PC-9 (cell line): ENCODE results near the gene ZNF777. TPM values are rescaled to one million over a fixed set of nuclear protein-coding genes. Genes with fewer than 3 reads are reported as not detected.

Source experiments
- BruUV-seq: library from RNA; stranded (reverse); fragments of 400-500 nt; replicated peaks from 2 replicates; lab custom pipeline; 2021; lab: Mats Ljungman, UMichigan
- CTCF ChIA-PET: fragments of 300-600 bp; sonication (Branson Sonifier 250); formaldehyde crosslinking; loops from one replicate; lab custom pipeline; 2022; ENCODE audit warnings: antibody characterized with exemption; lab: Charles Lee
- POLR2A ChIA-PET: fragments of 300-600 bp; sonication (Branson Sonifier 250); formaldehyde crosslinking; loops from one replicate; lab custom pipeline; 2022; ENCODE audit warnings: antibody characterized with exemption; ENCODE audit not compliant: unreplicated experiment; lab: Charles Lee
- DNase-seq, 2 experiments: peaks; one replicate each; pipeline versions ENCODE4 v3.0.0 to v3.0.0-alpha.2; 2015 to 2022; ENCODE audit warnings: mixed read lengths in 1 of 2
- H2AFZ ChIP-seq: fragments of 200-600 bp; sonication (generic); 2 replicates; pipeline ENCODE4 v1.8.1; 2017; ENCODE audit warnings: antibody characterized with exemption
- H3F3A ChIP-seq: fragments of 200-600 bp; sonication (generic); 2 replicates; pipeline ENCODE4 v1.8.1; 2017; ENCODE audit warnings: antibody characterized with exemption, mild to moderate bottlenecking, low read depth; ENCODE audit not compliant: insufficient read depth
- H3K27ac ChIP-seq: fragments of 200-600 bp; sonication (generic); 2 replicates; pipeline ENCODE4 v1.6.1; 2016; ENCODE audit warnings: mixed run types
- H3K27me3 ChIP-seq: fragments of 200-600 bp; sonication (generic); 2 replicates; pipeline ENCODE4 v1.6.1; 2016; ENCODE audit warnings: low read depth, mixed run types; ENCODE audit not compliant: insufficient read depth
- H3K36me3 ChIP-seq: fragments of 200-600 bp; sonication (generic); 2 replicates; pipeline ENCODE4 v1.6.1; 2016; ENCODE audit warnings: low read depth, mixed run types
- H3K4me1 ChIP-seq: fragments of 200-600 bp; sonication (generic); replicated peaks from 2 replicates; pipeline ENCODE4 v1.6.1; 2016; ENCODE audit warnings: mixed run types; ENCODE audit not compliant: insufficient read depth
- H3K4me2 ChIP-seq: fragments of 200-600 bp; sonication (generic); 2 replicates; pipeline ENCODE4 v1.6.1; 2017; ENCODE audit warnings: mixed run types
- H3K4me3 ChIP-seq: fragments of 200-600 bp; sonication (generic); 2 replicates; pipeline ENCODE4 v1.6.1; 2016; ENCODE audit warnings: mixed run types
- H3K79me2 ChIP-seq: fragments of 200-600 bp; sonication (generic); 2 replicates; pipeline ENCODE4 v1.6.1; 2017; ENCODE audit warnings: low read depth, mixed run types
- H3K9me2 ChIP-seq: fragments of 200-600 bp; sonication (generic); 2 replicates; pipeline ENCODE4 v1.8.1; 2017; ENCODE audit warnings: mild to moderate bottlenecking; ENCODE audit not compliant: insufficient read depth
- H3K9me3 ChIP-seq: fragments of 200-600 bp; sonication (generic); 2 replicates; pipeline ENCODE4 v1.8.1; 2016; ENCODE audit warnings: low read depth; ENCODE audit not compliant: insufficient read depth
- H4K20me1 ChIP-seq: fragments of 200-600 bp; sonication (generic); 2 replicates; pipeline ENCODE4 v1.8.1; 2017; ENCODE audit not compliant: insufficient read depth
- EZH2 ChIP-seq: fragments of 200-600 bp; sonication (generic); IDR thresholded peaks from 2 replicates; pipeline ENCODE4 v1.8.0; 2017; ENCODE audit warnings: antibody characterized with exemption, low read depth
- intact Hi-C: fragments of 100-400 bp; cut with micrococcal nuclease; formaldehyde crosslinking; loops from one replicate; pipeline ENCODE4 v1.10.0; 2022; ENCODE audit not compliant: unreplicated experiment
- total RNA-seq: library from RNA; stranded (reverse); gene quantifications from 2 replicates; pipeline ENCODE4 v1.2.3, GENCODE V29; 2021
- TF ChIP-seq, protein P1 (sequence below): fragments of 200-600 bp; sonication (generic); conservative IDR thresholded peaks from 2 replicates; pipeline ENCODE4 v1.6.1; 2017; ENCODE audit warnings: mixed run types, antibody characterized with exemption, mild to moderate bottlenecking, moderate library complexity

Gene ZNF777
- total RNA-seq, 1 experiment from 2014 or later, result 13.3 TPM

DNA sequence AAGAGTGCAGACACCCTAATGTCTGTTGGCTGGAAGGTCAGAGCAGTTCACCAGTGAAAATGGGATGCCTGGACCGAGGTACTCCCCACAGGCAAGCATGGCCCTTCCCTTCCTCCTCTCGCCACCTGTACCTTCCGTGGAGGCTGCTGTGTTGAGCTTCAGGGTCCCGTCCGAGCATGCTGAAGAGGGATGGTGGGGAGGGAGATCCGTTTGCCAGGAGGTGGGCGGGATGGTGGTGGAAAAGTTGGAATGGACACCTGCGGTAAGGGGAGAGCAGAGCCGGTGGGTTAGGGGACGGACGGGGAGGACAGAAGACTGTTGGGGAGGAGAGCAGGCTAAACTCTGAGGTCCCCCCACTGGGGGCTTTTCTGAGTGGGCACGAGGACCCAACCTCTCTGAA is 15.9 kb upstream of the ZNF777 start:
- Histone ChIP-seq H3K4me2 (no peak overlapping the region), H3K27me3 (no peaks in the 10 kb centered on the region), H3K9me3 (no peaks in the 10 kb centered on the region), H3F3A (no peaks in the 10 kb centered on the region), H3K4me1 (no peaks in the 10 kb centered on the region), H4K20me1 (0 out of 2 replicates have a peak, but pooled peaks cover 7% of the 10 kb centered on the region), H3K9me2 (no peaks in the 10 kb centered on the region), H3K4me3 (no peak overlapping the region), H3K79me2 (no peaks in the 10 kb centered on the region), H2AFZ (no peak overlapping the region), H3K27ac (no peak overlapping the region), H3K36me3 (no peaks in the 10 kb centered on the region)
- POLR2A ChIA-PET, result no interaction called here
- CTCF ChIA-PET, result no interaction called here
- no peak for DNase-seq
- intact Hi-C loops, result no loop called here
- TF ChIP-seq, protein P1, sequence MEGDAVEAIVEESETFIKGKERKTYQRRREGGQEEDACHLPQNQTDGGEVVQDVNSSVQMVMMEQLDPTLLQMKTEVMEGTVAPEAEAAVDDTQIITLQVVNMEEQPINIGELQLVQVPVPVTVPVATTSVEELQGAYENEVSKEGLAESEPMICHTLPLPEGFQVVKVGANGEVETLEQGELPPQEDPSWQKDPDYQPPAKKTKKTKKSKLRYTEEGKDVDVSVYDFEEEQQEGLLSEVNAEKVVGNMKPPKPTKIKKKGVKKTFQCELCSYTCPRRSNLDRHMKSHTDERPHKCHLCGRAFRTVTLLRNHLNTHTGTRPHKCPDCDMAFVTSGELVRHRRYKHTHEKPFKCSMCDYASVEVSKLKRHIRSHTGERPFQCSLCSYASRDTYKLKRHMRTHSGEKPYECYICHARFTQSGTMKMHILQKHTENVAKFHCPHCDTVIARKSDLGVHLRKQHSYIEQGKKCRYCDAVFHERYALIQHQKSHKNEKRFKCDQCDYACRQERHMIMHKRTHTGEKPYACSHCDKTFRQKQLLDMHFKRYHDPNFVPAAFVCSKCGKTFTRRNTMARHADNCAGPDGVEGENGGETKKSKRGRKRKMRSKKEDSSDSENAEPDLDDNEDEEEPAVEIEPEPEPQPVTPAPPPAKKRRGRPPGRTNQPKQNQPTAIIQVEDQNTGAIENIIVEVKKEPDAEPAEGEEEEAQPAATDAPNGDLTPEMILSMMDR, result no peak
- no peak for TF ChIP-seq EZH2
- BruUV-seq, result no TSS peak

DNA sequence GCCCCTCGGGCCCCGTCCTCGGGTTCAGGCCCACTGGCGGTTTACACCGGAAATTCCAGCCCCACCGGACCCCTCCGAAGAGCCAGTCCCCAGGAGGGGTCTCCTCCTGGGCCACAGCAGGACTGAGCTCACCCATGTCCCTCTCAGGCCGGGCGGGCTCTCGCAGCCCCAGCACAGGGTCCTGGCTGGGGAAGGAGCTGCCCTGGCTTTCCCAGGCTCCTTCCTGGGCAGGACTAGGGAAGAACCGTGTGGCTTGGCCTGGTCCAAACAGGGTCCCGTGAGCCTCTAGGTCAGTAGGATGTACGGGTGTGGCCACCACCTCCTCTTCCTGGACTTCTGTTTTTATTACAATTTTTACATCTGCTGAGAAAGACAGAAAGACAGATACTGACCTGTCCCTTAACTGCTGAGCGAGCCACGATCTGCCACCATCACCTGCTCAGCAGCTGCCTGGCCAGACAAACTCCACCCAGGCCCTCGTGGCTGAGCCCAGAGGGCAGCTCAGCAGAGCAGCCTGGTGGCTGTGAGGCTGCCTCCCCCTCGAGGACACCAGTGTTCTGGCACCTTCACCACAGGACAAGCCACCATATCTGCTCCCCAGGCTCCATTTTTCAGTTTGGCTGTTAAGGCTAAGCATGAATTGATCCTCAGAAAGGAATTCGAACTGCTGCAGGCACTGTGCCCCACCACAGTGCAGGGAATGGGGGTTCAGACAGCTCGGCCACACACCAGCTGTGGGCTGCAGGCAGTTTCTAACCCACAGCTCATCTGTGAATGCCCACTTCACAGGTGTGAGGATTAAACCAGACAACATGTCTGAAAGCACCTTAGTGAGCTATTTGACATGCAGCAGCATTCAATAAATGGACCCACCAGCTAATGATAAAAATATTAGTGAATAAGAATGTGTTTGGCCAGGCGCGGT is 14.5 kb upstream of the ZNF777 start:
- ChIA-PET POLR2A (no interaction called here), CTCF (no interaction called here)
- Histone ChIP-seq H3F3A (no peaks in the 10 kb centered on the region), H3K4me3 (no peak overlapping the region), H3K36me3 (no peaks in the 10 kb centered on the region), H3K79me2 (no peaks in the 10 kb centered on the region), H3K4me2 (no peak overlapping the region), H3K27me3 (no peaks in the 10 kb centered on the region), H3K27ac (no peak overlapping the region), H3K4me1 (no peaks in the 10 kb centered on the region), H2AFZ (no peak overlapping the region), H3K9me3 (no peaks in the 10 kb centered on the region), H3K9me2 (no peaks in the 10 kb centered on the region), H4K20me1 (no peaks in the 10 kb centered on the region)
- TF ChIP-seq, protein P1, result no peak
- no peak for TF ChIP-seq EZH2
- intact Hi-C loops, result no loop called here
- no TSS peak for BruUV-seq
- DNase-seq, result no peak

DNA sequence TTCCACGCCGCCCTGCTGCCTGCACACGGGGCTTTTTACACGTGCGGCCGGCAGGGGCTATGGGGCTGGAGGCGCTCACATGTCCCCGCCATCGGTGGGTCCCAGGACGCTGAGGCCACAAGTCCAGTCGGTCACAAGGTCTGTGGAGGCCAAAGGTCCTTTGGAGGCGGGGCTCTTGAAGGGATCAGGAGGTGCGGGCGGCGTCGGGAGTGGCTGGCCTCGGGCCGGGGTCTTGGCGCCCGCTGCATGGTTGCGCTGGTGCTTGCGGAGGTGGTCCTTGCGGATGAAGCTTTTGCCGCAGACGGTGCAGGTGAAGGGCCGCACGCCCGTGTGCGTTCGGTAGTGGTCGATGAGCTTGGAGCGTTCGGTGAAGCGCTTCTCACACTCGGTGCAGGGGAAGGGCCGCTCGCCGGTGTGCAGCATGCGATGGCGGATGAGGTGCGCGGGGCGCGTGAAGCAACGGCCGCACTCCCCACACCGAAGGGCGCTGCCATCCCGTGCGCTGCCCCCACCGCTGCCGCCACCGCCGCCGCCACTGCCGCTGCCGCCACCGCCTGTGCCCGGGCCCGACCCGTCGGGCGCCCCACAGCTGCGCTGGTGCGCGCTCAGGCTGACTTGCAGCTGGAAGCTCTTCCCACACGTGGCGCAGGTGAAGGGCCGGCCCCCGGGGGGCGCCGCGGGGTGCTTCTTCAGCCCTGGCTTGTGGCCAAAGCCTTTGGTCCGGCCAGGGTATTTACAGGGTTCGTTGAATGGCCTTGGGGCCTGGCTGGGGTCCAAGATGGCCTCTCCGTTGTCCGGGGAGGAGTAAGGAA is 13.7 kb upstream of the ZNF777 start:
- Histone ChIP-seq H3K27ac (no peak overlapping the region), H2AFZ (no peak overlapping the region), H3K4me2 (no peak overlapping the region), H3F3A (no peaks in the 10 kb centered on the region), H3K4me3 (no peak overlapping the region), H3K36me3 (no peaks in the 10 kb centered on the region), H3K9me2 (no peaks in the 10 kb centered on the region), H4K20me1 (no peaks in the 10 kb centered on the region), H3K9me3 (no peaks in the 10 kb centered on the region), H3K79me2 (no peaks in the 10 kb centered on the region), H3K4me1 (no peaks in the 10 kb centered on the region), H3K27me3 (no peaks in the 10 kb centered on the region)
- no TSS peak for BruUV-seq
- intact Hi-C loops, result no loop called here
- ChIA-PET POLR2A (no interaction called here), CTCF (no interaction called here)
- TF ChIP-seq EZH2, result no peak
- TF ChIP-seq, protein P1, result no peak
- no peak for DNase-seq
